ENCODE measurements around the gene NRG2.
A peak's percentile ranks its signal among the peaks of the same experiment; 100 is the strongest.

Gene NRG2

DNA sequence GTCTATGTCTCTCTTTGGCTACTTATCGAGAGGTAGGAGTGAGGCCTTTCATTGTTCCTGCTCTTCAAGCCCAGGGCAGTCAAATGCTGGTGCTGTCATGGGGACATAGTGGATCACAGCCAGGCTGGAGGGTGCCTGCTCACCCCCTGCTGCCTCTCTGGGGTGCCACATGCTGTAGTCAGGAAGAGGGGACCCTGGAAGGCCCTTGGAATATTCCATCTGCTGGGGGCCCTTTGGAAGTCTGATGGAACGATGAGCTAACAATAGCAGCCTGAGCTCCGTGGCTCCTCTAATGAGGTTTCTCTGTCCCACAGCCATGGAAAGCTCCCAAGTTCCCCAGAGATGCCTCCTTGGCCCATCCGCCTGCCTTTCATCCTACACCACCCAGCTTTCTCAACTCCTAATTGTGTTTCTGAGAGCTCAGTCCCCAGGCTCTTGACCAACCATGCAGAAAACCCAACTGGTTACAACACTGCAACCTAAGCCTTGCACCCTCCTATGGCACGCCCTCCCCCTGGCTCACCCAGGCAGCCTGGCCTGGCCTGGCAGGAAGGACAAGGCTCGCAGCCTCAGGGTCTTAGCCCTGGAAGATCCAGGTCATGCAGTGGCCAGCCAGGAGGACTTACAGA is 91.7 kb downstream of the NRG2 start:
- Histone ChIP-seq H3K36me3 (no peaks in the 10 kb centered on the region), H3K27me3 (ENCODE audit: insufficient read depth, low read depth, severe bottlenecking) (no peaks in the 10 kb centered on the region), H3K4me3 (ENCODE audit: low read depth, low read length) (no peak overlapping the region), H3K27ac (no peak overlapping the region), H3K9me3 (ENCODE audit: severe bottlenecking) (no peaks in the 10 kb centered on the region)
- DNase-seq: no peak
- TF ChIP-seq, protein P1, sequence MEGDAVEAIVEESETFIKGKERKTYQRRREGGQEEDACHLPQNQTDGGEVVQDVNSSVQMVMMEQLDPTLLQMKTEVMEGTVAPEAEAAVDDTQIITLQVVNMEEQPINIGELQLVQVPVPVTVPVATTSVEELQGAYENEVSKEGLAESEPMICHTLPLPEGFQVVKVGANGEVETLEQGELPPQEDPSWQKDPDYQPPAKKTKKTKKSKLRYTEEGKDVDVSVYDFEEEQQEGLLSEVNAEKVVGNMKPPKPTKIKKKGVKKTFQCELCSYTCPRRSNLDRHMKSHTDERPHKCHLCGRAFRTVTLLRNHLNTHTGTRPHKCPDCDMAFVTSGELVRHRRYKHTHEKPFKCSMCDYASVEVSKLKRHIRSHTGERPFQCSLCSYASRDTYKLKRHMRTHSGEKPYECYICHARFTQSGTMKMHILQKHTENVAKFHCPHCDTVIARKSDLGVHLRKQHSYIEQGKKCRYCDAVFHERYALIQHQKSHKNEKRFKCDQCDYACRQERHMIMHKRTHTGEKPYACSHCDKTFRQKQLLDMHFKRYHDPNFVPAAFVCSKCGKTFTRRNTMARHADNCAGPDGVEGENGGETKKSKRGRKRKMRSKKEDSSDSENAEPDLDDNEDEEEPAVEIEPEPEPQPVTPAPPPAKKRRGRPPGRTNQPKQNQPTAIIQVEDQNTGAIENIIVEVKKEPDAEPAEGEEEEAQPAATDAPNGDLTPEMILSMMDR (IDR thresholded peaks at IDR 0.05; ENCODE audit: low read depth, low read length): no peak

DNA sequence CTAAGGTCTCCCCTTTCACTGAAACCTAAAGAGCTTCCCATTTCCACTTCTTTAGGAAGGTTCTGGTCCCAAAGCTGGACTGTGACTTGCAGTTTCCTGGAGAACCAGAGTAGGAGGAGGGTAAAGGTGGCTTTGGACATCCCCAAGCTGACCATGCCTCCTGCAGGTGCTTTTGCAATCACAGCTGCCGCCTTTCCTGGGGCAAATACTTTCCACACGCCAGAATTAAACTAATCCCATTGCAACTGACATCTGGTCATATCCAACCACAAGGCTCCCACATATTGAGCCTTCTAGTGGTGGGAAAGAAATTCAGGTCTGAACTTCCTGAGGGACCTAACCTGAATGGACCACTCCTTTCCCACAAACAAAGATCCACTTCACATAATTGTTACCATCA is 92.7 kb downstream of the NRG2 start:
- H3K9me3 ChIP-seq (ENCODE audit: severe bottlenecking): no peaks in the 10 kb centered on the region
- DNase-seq: peak; percentile 58
- H3K27ac ChIP-seq: no peak overlapping the region
- no peaks in the 10 kb centered on the region for H3K27me3 ChIP-seq (ENCODE audit: insufficient read depth, low read depth, severe bottlenecking)
- H3K36me3 ChIP-seq: no peaks in the 10 kb centered on the region
- no peak overlapping the region for H3K4me3 ChIP-seq (ENCODE audit: low read depth, low read length)
- TF ChIP-seq, protein P1 (IDR thresholded peaks at IDR 0.05; ENCODE audit: low read depth, low read length): no peak

DNA sequence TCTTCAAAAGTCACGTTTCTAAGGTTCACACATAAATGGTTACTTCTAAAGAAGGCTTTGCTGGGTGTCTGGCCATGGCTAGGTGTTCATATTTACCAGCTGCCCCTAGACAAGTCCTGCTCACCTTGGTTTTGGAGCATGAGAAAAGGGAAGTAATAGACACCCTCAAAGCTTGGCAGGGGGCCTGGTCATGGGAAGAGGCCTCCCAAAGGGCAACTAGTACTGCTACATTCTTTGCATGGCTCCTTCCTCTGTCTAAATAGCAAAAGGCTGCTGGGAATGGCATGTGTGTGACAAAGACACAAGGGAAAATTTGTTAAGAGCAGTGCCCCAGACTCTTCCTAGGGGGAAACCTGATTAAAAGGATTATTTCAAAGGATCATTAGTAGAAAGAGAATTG is 93.4 kb downstream of the NRG2 start:
- no peaks in the 10 kb centered on the region for H3K36me3 ChIP-seq
- DNase-seq: no peak
- H3K4me3 ChIP-seq (ENCODE audit: low read depth, low read length): no peak overlapping the region
- no peaks in the 10 kb centered on the region for H3K9me3 ChIP-seq (ENCODE audit: severe bottlenecking)
- no peak overlapping the region for H3K27ac ChIP-seq
- TF ChIP-seq, protein P1 (IDR thresholded peaks at IDR 0.05; ENCODE audit: low read depth, low read length): no peak
- no peaks in the 10 kb centered on the region for H3K27me3 ChIP-seq (ENCODE audit: insufficient read depth, low read depth, severe bottlenecking)

DNA sequence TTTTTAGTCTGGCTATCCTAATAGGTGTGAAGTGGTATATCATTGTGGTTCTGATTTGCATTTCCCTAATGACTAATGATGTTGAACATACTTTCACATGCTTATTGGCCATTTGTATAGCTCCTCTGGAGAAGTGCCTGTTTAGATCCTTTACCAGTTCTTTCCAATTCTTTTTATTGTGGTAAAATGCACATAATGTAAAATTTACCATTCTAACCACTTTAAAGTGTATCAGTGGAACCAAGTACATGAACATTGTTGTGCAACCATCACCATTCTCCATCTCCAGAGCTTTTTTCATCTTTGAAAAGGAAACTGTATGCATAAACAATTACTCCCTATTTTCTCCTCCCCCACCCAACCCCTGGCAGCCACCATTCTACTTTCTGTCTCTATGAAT is 95.4 kb downstream of the NRG2 start:
- TF ChIP-seq, protein P1 (IDR thresholded peaks at IDR 0.05; ENCODE audit: low read depth, low read length): no peak
- no peak for DNase-seq
- Histone ChIP-seq H3K4me3 (ENCODE audit: low read depth, low read length) (no peak overlapping the region), H3K9me3 (ENCODE audit: severe bottlenecking) (no peaks in the 10 kb centered on the region), H3K36me3 (no peaks in the 10 kb centered on the region), H3K27me3 (ENCODE audit: insufficient read depth, low read depth, severe bottlenecking) (no peaks in the 10 kb centered on the region), H3K27ac (no peak overlapping the region)

DNA sequence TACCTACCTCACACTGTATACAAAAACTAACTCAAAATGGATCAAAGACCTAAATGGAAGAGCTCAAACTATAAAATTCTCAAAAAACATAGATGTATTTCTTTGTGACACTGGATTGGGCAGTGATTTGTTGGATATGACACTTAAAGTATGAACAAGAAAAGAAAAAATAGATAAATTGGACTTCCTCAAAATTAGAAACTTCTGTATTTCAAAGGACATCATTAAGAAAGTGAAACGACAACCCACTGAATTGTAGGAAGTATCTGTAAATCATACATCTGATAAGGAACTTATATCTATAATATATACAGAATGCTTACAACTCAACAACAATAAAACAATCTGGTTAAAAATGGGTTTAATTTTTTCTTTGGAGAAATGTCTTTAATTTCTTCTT is 96.7 kb downstream of the NRG2 start:
- no peaks in the 10 kb centered on the region for H3K36me3 ChIP-seq
- DNase-seq: no peak
- H3K4me3 ChIP-seq (ENCODE audit: low read depth, low read length): no peak overlapping the region
- H3K27ac ChIP-seq: no peak overlapping the region
- H3K27me3 ChIP-seq (ENCODE audit: insufficient read depth, low read depth, severe bottlenecking): no peaks in the 10 kb centered on the region
- TF ChIP-seq, protein P1 (IDR thresholded peaks at IDR 0.05; ENCODE audit: low read depth, low read length): no peak
- H3K9me3 ChIP-seq (ENCODE audit: severe bottlenecking): peaks cover 3% of the 10 kb centered on the region

DNA sequence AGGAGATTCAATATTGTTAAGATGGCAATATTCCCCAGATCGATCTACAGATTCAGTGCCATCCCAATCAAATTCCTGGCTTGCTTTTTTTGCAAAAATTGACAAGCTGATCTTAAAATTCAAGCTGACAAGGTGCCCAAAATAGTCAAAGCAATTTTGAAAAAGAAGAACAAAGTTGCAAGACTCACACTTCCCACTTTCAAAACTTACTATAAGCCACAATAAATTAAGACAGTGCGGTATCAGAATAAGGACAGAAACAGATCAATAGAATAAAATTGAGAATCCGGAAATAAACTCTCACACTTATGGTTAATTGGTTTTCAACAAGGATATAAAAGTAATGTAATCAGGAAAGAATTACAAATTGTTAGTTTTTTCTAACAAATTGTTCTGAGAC is 97.1 kb downstream of the NRG2 start:
- H3K9me3 ChIP-seq (ENCODE audit: severe bottlenecking): peaks cover 3% of the 10 kb centered on the region
- H3K36me3 ChIP-seq: no peaks in the 10 kb centered on the region
- no peak overlapping the region for H3K4me3 ChIP-seq (ENCODE audit: low read depth, low read length)
- no peaks in the 10 kb centered on the region for H3K27me3 ChIP-seq (ENCODE audit: insufficient read depth, low read depth, severe bottlenecking)
- H3K27ac ChIP-seq: no peak overlapping the region
- no peak for DNase-seq
- TF ChIP-seq, protein P1 (IDR thresholded peaks at IDR 0.05; ENCODE audit: low read depth, low read length): no peak

All from WERI-Rb-1 (cell line).